HG03460 (cell line): Measurements from ENCODE around the gene ADORA1.

ENCODE experiments used
- ATAC-seq: cut with Tn5 transposase; IDR thresholded peaks from one replicate; pipeline ENCODE4 v1.9.1; 2021; ENCODE audit not compliant: unreplicated experiment

Gene ADORA1

DNA sequence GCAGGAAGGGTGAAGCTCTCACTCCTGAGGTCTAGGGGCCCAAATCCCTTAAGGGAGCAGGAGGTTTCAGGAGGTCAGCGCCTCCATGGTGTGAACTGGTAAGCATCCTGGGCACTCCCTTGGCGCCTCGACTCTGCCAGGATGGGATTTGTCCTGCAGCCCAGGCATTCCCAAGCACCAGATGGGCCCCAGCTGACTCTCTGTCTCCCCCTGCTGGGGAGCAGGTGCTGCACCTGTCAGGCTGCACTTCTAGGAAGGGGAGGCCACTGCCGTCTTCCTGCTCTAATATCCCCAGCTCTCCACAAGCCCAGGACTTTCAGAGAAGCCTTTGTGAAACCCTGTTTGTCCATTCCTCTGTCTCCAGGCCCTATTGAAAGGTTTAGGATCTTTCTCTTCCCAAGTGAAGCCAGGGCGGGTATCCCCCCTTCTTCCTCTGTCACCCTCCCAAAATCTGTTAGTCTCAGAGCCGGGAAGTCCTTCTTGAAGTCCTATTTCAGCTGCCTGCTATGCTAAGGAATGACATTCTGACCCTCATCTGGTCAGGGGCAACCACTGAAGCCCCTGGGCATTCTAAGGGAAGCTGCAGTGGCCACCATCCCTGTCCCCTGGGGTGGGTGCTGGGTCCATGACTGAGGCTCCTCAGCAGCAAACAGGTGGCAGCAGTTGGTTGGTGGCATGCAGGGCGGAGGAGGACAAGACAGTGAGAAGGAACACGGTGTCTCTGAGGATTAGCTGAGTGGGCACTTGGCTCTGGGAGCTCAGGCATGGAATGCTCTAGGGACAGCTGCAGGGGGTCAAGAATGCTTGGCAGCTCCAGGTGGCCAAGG is 44.9 kb downstream of the ADORA1 start:
- ATAC-seq = no peak

DNA sequence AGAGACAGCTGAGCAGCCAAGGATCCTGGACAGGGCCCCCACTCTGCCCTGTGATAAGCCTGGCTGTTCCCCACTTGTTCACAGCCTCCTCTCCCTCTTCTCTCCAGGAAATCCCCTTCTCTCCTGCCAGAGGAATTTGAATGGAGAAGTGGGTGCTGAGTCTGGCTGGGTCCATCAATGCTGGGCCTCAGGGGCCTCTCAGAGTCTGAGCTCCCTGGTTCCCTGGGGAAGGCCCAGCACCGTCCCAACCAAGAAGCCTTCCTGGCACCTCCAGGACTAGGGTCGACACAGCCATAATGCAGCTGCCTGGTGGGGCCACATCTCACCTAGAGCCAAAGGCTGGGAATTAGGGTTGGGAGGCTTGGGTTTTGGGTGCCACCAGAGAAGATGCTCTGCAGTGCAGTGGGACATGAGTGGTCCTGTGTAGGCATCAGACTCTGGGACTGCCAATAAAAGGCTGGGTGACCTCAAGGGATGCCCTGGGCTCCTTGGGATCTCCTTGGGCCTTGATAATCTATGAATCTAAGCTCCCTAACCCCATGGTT is 45.6 kb downstream of the ADORA1 start:
- ATAC-seq = no peak

DNA sequence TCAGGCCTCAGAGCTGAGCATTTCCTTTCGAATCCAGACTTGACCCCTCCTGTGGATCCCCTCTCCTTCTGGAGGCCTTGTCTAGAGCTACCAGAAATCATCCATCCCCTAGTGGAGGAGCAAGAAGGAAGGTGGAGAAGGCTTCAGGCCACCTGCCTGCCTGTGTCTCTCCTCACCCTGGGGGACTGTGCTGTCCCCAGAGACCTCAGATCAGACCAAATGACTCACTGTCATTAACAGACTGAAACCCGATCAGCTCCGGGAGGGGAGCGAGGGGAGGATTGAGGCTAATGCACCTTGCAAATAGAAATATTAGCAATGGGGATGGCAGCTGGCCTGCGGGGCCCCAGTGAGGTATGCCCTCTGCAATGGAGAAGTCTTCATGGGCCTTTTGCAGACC is 46.0 kb downstream of the ADORA1 start:
- ATAC-seq = peak; percentile 97

GRCh38 chr1:203174324-203174985 is 46.9 kb downstream of the ADORA1 start:
- no peak for ATAC-seq

DNA sequence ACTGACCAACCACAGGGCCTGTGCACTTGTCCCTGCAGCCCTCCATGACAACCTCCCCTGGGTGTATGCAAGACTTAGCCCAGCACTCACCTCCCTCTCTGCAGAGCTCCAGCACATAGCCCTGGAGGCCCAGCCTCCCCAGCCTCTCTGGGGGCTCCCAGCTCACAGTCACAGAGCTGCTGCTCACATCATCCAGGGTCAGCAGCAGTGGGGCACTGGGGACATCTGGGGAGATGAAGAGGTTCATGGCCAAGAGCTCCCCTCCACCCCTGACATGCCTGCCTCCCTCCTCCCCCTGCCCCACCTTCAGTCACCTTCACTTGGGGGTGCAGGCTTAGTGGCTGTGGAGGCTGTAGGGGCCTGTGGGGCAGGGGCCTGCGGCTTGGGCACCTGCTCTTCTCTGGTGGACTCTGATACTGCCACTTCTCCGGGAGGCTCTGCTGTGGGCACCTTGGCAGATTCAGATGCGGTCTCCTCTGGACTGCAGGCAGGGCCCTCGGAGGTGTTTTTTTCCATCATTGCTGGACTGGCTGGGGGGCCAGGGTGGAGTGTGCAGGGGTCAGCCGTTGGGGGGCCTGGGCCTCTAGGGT is 47.8 kb downstream of the ADORA1 start, which contains the start of gene MYBPH:
Gene MYBPH (minus strand): TSS at position 590 of the 590 bp plus-strand sequence. CDS start 71 bp downstream, at position 519.
- no peak for ATAC-seq

GRCh38 chr1:203175827-203176241 is 48.3 kb downstream of the ADORA1 start:
- ATAC-seq = no peak

GRCh38 chr1:203176273-203177035 is 48.9 kb downstream of the ADORA1 start:
- no peak for ATAC-seq

- ATAC-seq = no peak
Observed at GRCh38 chr1:203177036-203177405, 49.5 kb downstream of the ADORA1 start.

- ATAC-seq = no peak
Observed at GRCh38 chr1:203177470-203178039, 50.0 kb downstream of the ADORA1 start.

GRCh38 chr1:203178083-203178482 is 50.6 kb downstream of the ADORA1 start:
- no peak for ATAC-seq

GRCh38 chr1:203178821-203179666 is 51.5 kb downstream of the ADORA1 start:
- ATAC-seq = no peak

DNA sequence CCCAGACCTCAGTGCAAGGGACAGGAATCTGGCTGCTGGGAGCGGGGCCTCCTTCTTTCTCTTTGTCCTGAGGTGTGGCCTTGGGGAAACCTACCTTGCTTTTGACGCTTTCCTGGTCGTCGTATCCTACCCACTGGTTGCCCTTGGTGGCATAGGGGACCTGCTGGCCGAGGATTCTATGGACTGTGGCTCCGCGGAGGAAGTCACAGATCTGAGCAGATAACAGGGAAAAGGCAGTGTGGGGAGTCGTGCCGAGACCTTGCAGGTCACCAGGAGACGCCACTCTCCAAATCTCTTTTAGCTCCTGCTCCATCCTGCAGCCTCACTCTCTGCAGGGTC is 52.1 kb downstream of the ADORA1 start:
- ATAC-seq = no peak

DNA sequence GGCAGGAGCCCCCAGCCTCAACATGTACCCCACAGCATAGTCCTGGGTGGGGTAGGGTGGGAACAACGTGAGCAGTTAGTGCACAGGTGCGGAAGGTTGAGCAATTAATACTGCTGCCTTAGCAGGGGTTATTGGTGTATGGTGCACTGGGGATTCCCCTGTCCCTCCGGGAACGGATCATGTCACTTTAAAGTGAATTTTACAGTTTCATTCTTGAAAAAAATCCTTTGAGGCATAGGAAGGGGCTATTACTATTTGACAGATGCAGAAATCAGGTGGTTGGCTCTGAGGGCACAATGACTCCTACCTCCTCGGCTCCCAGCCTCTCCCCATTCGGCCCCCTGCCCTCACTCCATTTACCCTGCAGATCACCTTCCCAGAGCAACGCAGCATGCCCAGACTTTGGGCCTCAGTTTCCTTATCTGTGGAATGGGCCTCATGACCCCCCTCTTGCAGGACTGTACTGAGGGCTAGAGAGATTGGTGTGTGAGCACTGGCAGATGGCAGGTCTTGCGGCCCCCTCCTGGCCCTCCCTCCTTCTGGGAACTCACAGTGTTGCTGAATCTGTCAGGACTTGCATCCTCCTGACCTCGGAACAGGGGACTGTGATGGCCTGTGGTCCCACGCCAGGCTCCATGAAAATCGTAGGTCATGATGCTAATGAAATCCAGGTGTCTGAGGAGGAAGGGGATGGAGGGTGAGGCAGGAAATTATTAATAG is 53.2 kb downstream of the ADORA1 start:
- no peak for ATAC-seq

DNA sequence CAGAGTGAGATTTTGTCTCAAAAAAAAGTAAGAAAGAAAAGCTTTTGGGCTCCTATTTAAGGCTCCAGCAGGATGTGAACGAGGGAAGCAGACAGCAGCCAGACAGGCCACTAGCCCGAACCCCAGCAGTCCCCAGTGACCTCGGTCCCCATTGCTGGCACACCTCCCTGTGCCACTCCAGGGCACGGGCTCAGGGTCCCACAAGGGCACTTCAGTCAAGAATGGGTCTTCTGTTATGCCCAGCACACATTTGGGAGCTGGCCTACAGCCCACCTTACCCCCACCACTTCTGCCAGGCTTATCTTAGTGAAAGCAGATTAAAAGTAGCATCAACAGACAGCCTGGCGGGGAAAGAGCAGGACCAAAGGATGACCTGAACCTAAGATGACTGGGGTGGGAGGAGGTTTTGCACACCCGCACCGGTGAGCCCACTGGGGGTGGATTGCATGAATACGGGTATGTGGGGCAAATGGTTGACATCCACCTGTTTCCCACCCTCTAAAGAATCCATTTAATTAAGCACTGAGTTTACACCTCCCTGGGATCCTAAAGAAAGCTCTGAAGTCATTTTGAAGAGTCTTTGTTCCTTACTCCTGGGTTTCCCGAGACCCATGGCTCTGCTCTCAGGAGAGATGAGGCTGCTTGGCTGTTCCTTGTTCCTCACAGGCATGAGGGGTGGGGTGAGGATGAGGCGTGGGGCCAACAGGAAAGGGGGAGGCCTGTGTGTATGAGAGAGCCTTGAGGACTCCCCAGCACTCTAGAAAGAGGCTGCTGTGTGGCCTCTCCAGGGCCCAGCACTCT is 54.3 kb downstream of the ADORA1 start:
- no peak for ATAC-seq

GRCh38 chr1:203182387-203182953 is 54.9 kb downstream of the ADORA1 start:
- ATAC-seq = no peak

DNA sequence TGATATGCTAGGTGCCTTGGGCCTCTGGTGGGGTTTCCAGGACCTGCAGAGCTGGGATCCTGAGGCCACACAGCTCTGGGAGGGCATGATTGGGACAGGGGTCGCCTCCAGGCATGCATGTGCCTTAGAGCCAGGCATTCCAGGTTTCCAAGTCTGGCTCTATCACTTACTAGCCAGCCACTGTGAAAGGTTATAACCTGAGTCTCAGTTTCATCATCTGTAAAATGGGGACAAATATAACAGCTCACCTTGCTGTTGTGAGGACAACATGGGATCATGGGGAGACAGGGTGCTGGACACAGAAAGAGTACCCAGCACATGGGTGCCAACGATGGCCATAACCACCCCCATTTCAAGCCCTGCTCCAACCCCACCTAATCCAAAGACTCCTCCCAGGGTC is 56.3 kb downstream of the ADORA1 start:
- ATAC-seq = no peak

DNA sequence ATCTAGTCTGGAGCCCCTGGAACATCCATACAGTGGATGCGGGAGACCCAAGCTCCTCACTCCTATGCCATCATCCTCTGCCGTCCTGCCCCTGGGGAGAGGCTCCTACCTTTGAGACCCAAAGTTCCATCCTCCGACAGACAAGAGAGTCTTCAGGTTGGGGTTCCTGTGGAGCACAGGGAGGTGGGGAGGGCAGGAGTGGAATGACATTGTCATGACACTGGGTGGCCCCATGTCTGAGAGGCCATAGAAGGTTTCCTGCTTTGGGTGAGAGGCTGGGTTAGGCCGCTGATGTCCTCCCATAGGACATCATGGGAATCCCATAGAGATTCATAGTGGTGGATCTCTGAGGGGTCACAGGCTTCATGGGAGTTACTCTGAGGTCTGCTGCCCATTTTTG is 56.9 kb downstream of the ADORA1 start:
- no peak for ATAC-seq

- no peak for ATAC-seq
Observed at GRCh38 chr1:203185061-203185461, 57.5 kb downstream of the ADORA1 start.
